SU-DHL-6 (cell line): Measurements from ENCODE around the gene CFDP1.

ENCODE experiments used
- H2AFZ ChIP-seq: fragments of 200-600 bp; sonication (generic); 2 replicates; pipeline ENCODE4 v1.6.1; 2014; ENCODE audit warnings: low read depth, mild to moderate bottlenecking, moderate library complexity, mixed read lengths, antibody characterized with exemption, low read length; ENCODE audit not compliant: severe bottlenecking
- H3F3A ChIP-seq: fragments of 200-600 bp; shearing (Covaris generic); 2 replicates; pipeline ENCODE4 v1.6.0; 2016; ENCODE audit warnings: antibody characterized with exemption, mild to moderate bottlenecking; ENCODE audit not compliant: insufficient read depth
- H3K27ac ChIP-seq: fragments of 200-600 bp; sonication (generic); 2 replicates; pipeline ENCODE4 v1.5.1; 2016; ENCODE audit warnings: low read depth, mild to moderate bottlenecking, low read length, moderate library complexity, mixed read lengths
- H3K27me3 ChIP-seq: fragments of 200-600 bp; sonication (generic), shearing (Covaris generic); 2 replicates; pipeline ENCODE4 v1.6.0; 2014; ENCODE audit warnings: mild to moderate bottlenecking, low read length
- H3K36me3 ChIP-seq: fragments of 200-600 bp; sonication (generic); 2 replicates; pipeline ENCODE4 v1.6.1; 2014; ENCODE audit warnings: mild to moderate bottlenecking, low read length, mixed read lengths
- H3K4me2 ChIP-seq: fragments of 300-600, 200-600 bp; shearing (Covaris generic), sonication (generic); 2 replicates; pipeline ENCODE4 v1.6.0; 2014; ENCODE audit warnings: low read length, low read depth, mild to moderate bottlenecking; ENCODE audit not compliant: poor library complexity, severe bottlenecking
- H3K4me3 ChIP-seq: fragments of 200-600 bp; sonication (generic); 2 replicates; pipeline ENCODE4 v1.5.1; 2014; ENCODE audit warnings: antibody characterized with exemption, low read length, mild to moderate bottlenecking, mixed read lengths; ENCODE audit not compliant: insufficient read depth, poor library complexity, severe bottlenecking
- H3K79me2 ChIP-seq: fragments of 200-600 bp; sonication (generic); 2 replicates; pipeline ENCODE4 v1.6.1; 2014; ENCODE audit warnings: mild to moderate bottlenecking, low read length, moderate library complexity; ENCODE audit not compliant: insufficient read depth
- H3K9ac ChIP-seq: fragments of 200-600 bp; sonication (generic); 2 replicates; pipeline ENCODE4 v1.7.0; 2014; ENCODE audit warnings: mild to moderate bottlenecking, low read length
- H3K9me2 ChIP-seq: fragments of 200-600 bp; sonication (generic); replicated peaks from 2 replicates; pipeline ENCODE4 v1.6.1; 2014; ENCODE audit warnings: low read length; ENCODE audit not compliant: insufficient read depth
- H3K9me3 ChIP-seq: fragments of 200-600 bp; sonication (generic); 2 replicates; pipeline ENCODE4 v1.6.1; 2014; ENCODE audit warnings: low read length, mixed read lengths; ENCODE audit not compliant: insufficient read depth
- H4K20me1 ChIP-seq: fragments of 200-600 bp; sonication (generic); 2 replicates; pipeline ENCODE4 v1.6.1; 2014; ENCODE audit warnings: low read depth, mild to moderate bottlenecking, antibody characterized with exemption, low read length, moderate library complexity, mixed read lengths
- CTCF ChIP-seq: fragments of 200-600 bp; sonication (generic); IDR thresholded peaks from one replicate; pipeline ENCODE4 v1.5.1; 2017; ENCODE audit warnings: antibody characterized with exemption, mild to moderate bottlenecking, low read length, moderate library complexity; ENCODE audit not compliant: insufficient read depth, poor library complexity, severe bottlenecking
- EZH2phosphoT487 ChIP-seq: fragments of 200-600 bp; sonication (generic), shearing (Covaris generic); conservative IDR thresholded peaks from 2 replicates; pipeline ENCODE4 v1.6.1; 2018; ENCODE audit warnings: mild to moderate bottlenecking, antibody characterized with exemption, low read length, moderate library complexity, mixed read lengths

Gene CFDP1

GRCh38 chr16:75248536-75249380 is 184.5 kb downstream of the CFDP1 start:
- Histone ChIP-seq H3K9me2 (no peaks in the 10 kb centered on the region), H3K27me3 (peaks cover 3% of the 10 kb centered on the region; the same call in 1 of the 2 replicates), H3K36me3 (no peaks in the 10 kb centered on the region), H3F3A (no peaks in the 10 kb centered on the region), H3K9ac (no peak overlapping the region), H3K79me2 (no peaks in the 10 kb centered on the region), H2AFZ (no peak overlapping the region), H3K4me3 (no peak overlapping the region), H3K9me3 (no peaks in the 10 kb centered on the region), H4K20me1 (no peaks in the 10 kb centered on the region), H3K27ac (no peak overlapping the region), H3K4me2 (no peak overlapping the region)
- no peak for TF ChIP-seq CTCF
- no peak for TF ChIP-seq EZH2phosphoT487

- no peaks in the 10 kb centered on the region for H3K79me2 ChIP-seq
- no peaks in the 10 kb centered on the region for H3K9me3 ChIP-seq
- H3F3A ChIP-seq, result no peaks in the 10 kb centered on the region
- H3K4me2 ChIP-seq, result no peak overlapping the region
- H3K36me3 ChIP-seq, result no peaks in the 10 kb centered on the region
- H3K4me3 ChIP-seq, result no peak overlapping the region
- TF ChIP-seq EZH2phosphoT487, result no peak
- no peak for TF ChIP-seq CTCF
- no peak overlapping the region for H3K9ac ChIP-seq
- no peak overlapping the region for H2AFZ ChIP-seq
- H3K27ac ChIP-seq, result no peak overlapping the region
- no peaks in the 10 kb centered on the region for H3K9me2 ChIP-seq
- H4K20me1 ChIP-seq, result no peaks in the 10 kb centered on the region
- peaks cover 3% of the 10 kb centered on the region; the same call in 1 of the 2 replicates for H3K27me3 ChIP-seq
Measured at GRCh38 chr16:75248142-75248535, 185.2 kb downstream of the CFDP1 start.

GRCh38 chr16:75247249-75247648 is 186.1 kb downstream of the CFDP1 start:
- Histone ChIP-seq H3K9me2 (no peaks in the 10 kb centered on the region), H3K27ac (no peak overlapping the region), H3K9me3 (no peaks in the 10 kb centered on the region), H3K4me2 (no peak overlapping the region), H4K20me1 (no peaks in the 10 kb centered on the region), H2AFZ (no peak overlapping the region), H3K79me2 (no peaks in the 10 kb centered on the region), H3K9ac (no peak overlapping the region), H3F3A (no peaks in the 10 kb centered on the region), H3K36me3 (no peaks in the 10 kb centered on the region), H3K4me3 (no peak overlapping the region), H3K27me3 (peaks cover 3% of the 10 kb centered on the region; the same call in 1 of the 2 replicates)
- no peak for TF ChIP-seq CTCF
- no peak for TF ChIP-seq EZH2phosphoT487
